Testis (tissue), 2 donors: ENCODE results near the gene RNF187.

ENCODE experiments used
- CTCF ChIP-seq, 3 experiments: fragments of 450-650 bp in 2 of 3; fragments of 200-600 bp in 1 of 3; sonication (generic) in 1 of 3; IDR thresholded peaks; one replicate each; pipeline ENCODE4 v1.5.1; 2016 to 2019; ENCODE audit warnings: antibody characterized with exemption in 3 of 3, mild to moderate bottlenecking in 2 of 3, moderate library complexity in 1 of 3
- POLR2A ChIP-seq: fragments of 450-650 bp; IDR thresholded peaks from one replicate; pipeline ENCODE4 v1.6.1; 2017; ENCODE audit warnings: antibody characterized with exemption, mild to moderate bottlenecking, moderate library complexity

GRCh38 chr1:228440761-228441500, 46.3 kb upstream of the RNF187 start:
- no peak for TF ChIP-seq CTCF (IDR thresholded peaks at IDR 0.05)
- TF ChIP-seq POLR2A = no peak
